ENCODE data around the gene CHAD. TPM values are rescaled to one million over a fixed set of nuclear protein-coding genes. Genes with fewer than 3 reads are reported as not detected.

Gene CHAD
- total and polyA plus RNA-seq, 2 of the 4 experiments (the other 2 are of a cell fraction): 0.03 TPM; not detected in 1

GRCh38 chr17:50467114-50467854 lies 1.4 kb downstream of the CHAD start:
- Histone ChIP-seq H3K18ac (ENCODE audit: low read depth, low read length) (no peak overlapping the region), H3K36me3 (ENCODE audit: control insufficient read depth, insufficient read depth, low read length) (peaks cover 9% of the 10 kb centered on the region; the same call in 1 of the 2 replicates), H2BK15ac (ENCODE audit: low read depth, low read length) (no peak overlapping the region), H2BK20ac (ENCODE audit: low read depth, low read length) (no peak overlapping the region), H2AK5ac (ENCODE audit: low read depth, low read length) (no peak overlapping the region), H2BK120ac (ENCODE audit: low read depth, low read length) (no peak overlapping the region), H3K56ac (ENCODE audit: extremely low read depth, insufficient read depth, low read length) (no peak overlapping the region), H3K4me1 (ENCODE audit: control insufficient read depth, insufficient read depth, low read length) (peaks cover 2% of the 10 kb centered on the region), H3K23ac (ENCODE audit: low read depth, low read length) (no peak overlapping the region), H4K91ac (ENCODE audit: insufficient read depth, low read depth, low read length) (no peak overlapping the region), H3K14ac (replicated peaks; ENCODE audit: low read depth, low read length) (no peak overlapping the region), H3K4me2 (ENCODE audit: low read depth, low read length) (no peak overlapping the region), H3K9ac (ENCODE audit: low read depth, low read length) (no peak overlapping the region), H3K4ac (ENCODE audit: low read depth, low read length) (no peak overlapping the region), H2BK5ac (ENCODE audit: low read depth, low read length, poor library complexity, severe bottlenecking) (no peak overlapping the region), H2AK9ac (replicated peaks; ENCODE audit: low read depth, low read length, poor library complexity) (no peak overlapping the region), H4K5ac (ENCODE audit: low read depth, low read length) (no peak overlapping the region), H4K8ac (ENCODE audit: low read depth in 2 of 2, low read length in 2 of 2) (no peak overlapping the region), H3K4me3 (ENCODE audit: insufficient read depth, low read depth, low read length) (no peak overlapping the region), H4K20me1 (ENCODE audit: insufficient read depth, low read length) (no peaks in the 10 kb centered on the region; the same call in 1 of the 2 replicates), H3K9me1 (ENCODE audit: insufficient read depth, low read length) (no peaks in the 10 kb centered on the region), H3K9me3 (ENCODE audit: control insufficient read depth, insufficient read depth, low read length) (no peaks in the 10 kb centered on the region), H3K79me1 (ENCODE audit: low read depth in 1 of 2, low read length in 2 of 2) (no peaks in the 10 kb centered on the region), H3K27me3 (ENCODE audit: control insufficient read depth, insufficient read depth, low read length) (peaks cover 27% of the 10 kb centered on the region), H3K27ac (ENCODE audit: insufficient read depth, low read length) (no peak overlapping the region), H2AFZ (replicated peaks; ENCODE audit: low read length, poor library complexity) (no peak overlapping the region)
- WGBS, 2 experiments (ENCODE audit: extremely low coverage in 2 of 2, insufficient read length in 1 of 2): 68% methylated on average over 3 of the region's 7 CpGs; no CpG with 5 or more reads in 1 of the 2 experiments
- dilution Hi-C loops (cut with HindIII; ENCODE audit: low sequenced_read_pairs, unreplicated experiment) (no loop called here), intact Hi-C loops (cut with micrococcal nuclease) (no loop called here), in situ Hi-C loops (cut with MboI; ENCODE audit: low sequenced_read_pairs) (no loop called here)
- ATAC-seq (ENCODE audit: low read depth): no peak
- CTCF ChIA-PET: no interaction called here
- no TSS peak for BruUV-seq (replicated peaks)
- no peak for DNase-seq
- POLR2A ChIA-PET (ENCODE audit: unreplicated experiment): no interaction called here
- TF ChIP-seq CTCF (conservative IDR thresholded peaks at IDR 0.05; ENCODE audit: low read depth, low read length) (no peak), SMC3 (IDR thresholded peaks at IDR 0.05; ENCODE audit: low read depth, low read length) (no peak), POLR2A (IDR thresholded peaks at IDR 0.05; ENCODE audit: low read depth, low read length) (no peak), CEBPB (IDR thresholded peaks at IDR 0.05; ENCODE audit: low read depth, low read length) (no peak), RFX5 (IDR thresholded peaks at IDR 0.05; ENCODE audit: low read depth, low read length) (no peak), USF2 (IDR thresholded peaks at IDR 0.05; ENCODE audit: low read depth, low read length) (no peak), MAZ (IDR thresholded peaks at IDR 0.05; ENCODE audit: borderline replicate concordance, low read depth, low read length) (no peak), RCOR1 (IDR thresholded peaks at IDR 0.05; ENCODE audit: insufficient replicate concordance, low read length) (no peak), MAFK (IDR thresholded peaks at IDR 0.05; ENCODE audit: low read depth, low read length) (no peak), MXI1 (IDR thresholded peaks at IDR 0.05; ENCODE audit: borderline replicate concordance, low read depth, low read length) (no peak), RAD21 (IDR thresholded peaks at IDR 0.05; ENCODE audit: low read length) (no peak), FOS (IDR thresholded peaks at IDR 0.05; ENCODE audit: low read depth, low read length) (no peak), CHD1 (IDR thresholded peaks at IDR 0.05; ENCODE audit: low read depth, low read length) (no peak), ELK1 (IDR thresholded peaks at IDR 0.05; ENCODE audit: borderline replicate concordance, low read depth, low read length) (no peak), NFE2L2 (IDR thresholded peaks at IDR 0.05; ENCODE audit: low read depth, low read length) (no peak), BHLHE40 (IDR thresholded peaks at IDR 0.05; ENCODE audit: low read depth, low read length) (no peak)
